Endothelial cell of hepatic sinusoid (primary cell): ENCODE results near the gene STAP1.
"Not testable (repeated sequence)": the region's sequence is repeated elsewhere in the genome, so short reads cannot be mapped to it uniquely, and the experiment has no call there.

ENCODE experiments used
- in situ Hi-C: cut with HindIII; loops from 2 replicates; pipeline ENCODE4 v1.10.0; 2017; ENCODE audit warnings: low sequenced_read_pairs

The STAP1 gene, protein sequence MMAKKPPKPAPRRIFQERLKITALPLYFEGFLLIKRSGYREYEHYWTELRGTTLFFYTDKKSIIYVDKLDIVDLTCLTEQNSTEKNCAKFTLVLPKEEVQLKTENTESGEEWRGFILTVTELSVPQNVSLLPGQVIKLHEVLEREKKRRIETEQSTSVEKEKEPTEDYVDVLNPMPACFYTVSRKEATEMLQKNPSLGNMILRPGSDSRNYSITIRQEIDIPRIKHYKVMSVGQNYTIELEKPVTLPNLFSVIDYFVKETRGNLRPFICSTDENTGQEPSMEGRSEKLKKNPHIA

GRCh38 chr4:67558493-67558892, at the start of gene STAP1:
Gene STAP1 (plus strand): TSS chr4:67558727. CDS start chr4:67558810, 83 bp downstream.
- in situ Hi-C loops: no loop called here

DNA sequence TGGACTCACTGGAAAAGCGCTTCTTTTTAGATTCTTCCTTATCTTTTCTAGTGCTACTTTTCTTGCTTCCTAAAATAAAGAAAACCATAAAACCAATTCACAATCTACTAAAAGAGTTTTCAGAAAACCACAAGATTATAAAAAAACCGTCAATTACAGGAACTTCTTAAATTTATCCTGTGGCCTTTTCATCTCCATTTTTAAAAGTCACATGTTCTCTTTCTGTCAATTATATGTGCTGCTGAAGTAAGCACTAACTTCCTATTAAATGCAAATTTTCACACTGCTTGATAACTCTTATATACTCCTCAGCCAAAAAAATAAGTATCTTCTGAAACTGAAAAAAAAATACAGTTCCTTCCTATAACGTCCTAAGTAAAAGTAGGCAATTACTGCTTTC, 46.0 kb upstream of the STAP1 start:
- in situ Hi-C loops: no loop called here

DNA sequence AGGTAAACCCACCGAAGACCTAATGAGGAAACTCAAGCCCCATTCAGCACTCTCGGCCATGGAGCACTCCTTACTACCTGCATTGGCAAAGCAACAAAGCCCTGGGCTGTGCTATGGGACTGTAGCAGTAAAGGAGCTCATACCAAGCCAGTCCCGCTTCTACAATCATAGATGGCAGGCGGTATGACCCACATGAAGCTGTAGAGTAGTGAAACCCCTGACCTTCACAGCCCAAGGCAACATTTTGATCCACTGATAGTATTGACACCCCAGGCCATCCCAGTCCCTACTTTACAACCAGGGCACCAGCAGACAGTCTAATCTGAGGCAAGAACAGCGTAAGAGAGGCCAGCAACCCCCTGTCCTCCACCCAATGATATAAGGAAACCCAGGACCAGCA, 38.4 kb upstream of the STAP1 start:
- in situ Hi-C loops: no loop called here

DNA sequence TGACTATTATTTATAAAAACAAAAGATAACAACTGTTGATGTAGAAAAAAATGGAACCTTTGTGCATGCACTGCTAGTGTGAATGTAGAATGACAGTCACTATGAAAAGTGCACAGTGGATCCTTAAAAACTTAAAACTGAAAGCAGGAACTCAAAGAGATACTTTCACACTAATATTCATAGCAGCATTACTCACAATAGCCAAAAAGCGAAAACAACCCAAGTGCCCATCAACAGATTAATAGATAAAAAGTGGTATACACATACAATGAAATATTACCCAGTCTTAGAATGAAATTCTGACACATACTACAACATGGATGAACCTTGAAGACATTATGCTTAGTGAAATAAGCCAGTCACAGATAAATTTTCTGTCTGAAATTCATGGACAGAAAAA, 37.0 kb upstream of the STAP1 start:
- in situ Hi-C loops: no loop called here

- in situ Hi-C loops: no loop called here
Measured at GRCh38 chr4:67522230-67522629, 36.3 kb upstream of the STAP1 start.

- in situ Hi-C loops: no loop called here
Measured at GRCh38 chr4:67522851-67523671, 35.5 kb upstream of the STAP1 start.

GRCh38 chr4:67524140-67524539, 34.4 kb upstream of the STAP1 start:
- in situ Hi-C loops: not testable (repeated sequence)

DNA sequence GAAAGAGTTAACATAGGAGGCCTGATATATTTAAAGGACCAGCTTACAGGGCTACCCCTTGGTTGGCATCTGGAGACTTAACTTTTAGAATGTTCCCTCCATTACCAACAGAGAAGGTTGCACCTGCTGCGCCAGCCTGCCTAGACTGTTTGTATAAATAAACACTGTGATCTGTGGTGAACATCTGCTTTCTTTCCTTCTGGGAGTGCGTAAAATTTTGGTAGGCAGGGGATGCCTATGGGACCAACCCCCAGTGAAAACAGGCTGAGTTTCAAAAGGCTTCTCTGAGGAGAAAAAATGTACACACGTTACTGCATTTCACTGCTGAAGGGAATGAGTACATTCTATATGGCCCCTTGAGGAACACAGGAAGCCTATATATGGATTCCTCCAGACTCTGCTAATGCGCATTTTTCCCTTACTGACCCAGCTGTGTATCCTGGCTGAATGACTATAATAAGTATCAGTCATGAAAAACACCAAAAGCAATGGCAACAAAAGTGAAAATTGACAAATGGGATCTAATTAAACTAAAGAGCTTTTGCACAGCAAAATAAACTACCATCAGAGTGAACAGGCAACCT, 27.1 kb upstream of the STAP1 start:
- in situ Hi-C loops: no loop called here

DNA sequence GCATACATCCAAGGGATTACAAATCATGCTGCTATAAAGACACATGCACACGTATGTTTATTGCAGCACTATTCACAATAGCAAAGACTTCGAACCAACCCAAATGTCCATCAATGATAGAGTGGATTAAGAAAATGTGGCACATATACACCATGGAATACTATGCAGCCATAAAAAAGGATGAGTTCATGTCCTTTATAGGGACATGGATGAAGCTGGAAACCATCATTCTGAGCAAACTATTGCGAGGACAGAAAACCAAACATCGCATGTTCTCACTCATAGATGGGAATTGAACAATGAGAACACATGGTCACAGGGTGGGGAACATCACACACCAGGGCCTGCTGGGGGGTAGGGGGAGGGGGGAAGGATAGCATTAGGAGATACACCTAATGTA, 26.1 kb upstream of the STAP1 start:
- in situ Hi-C loops: not testable (repeated sequence)

- in situ Hi-C loops: no loop called here
Measured at GRCh38 chr4:67533112-67533511, 25.4 kb upstream of the STAP1 start.

DNA sequence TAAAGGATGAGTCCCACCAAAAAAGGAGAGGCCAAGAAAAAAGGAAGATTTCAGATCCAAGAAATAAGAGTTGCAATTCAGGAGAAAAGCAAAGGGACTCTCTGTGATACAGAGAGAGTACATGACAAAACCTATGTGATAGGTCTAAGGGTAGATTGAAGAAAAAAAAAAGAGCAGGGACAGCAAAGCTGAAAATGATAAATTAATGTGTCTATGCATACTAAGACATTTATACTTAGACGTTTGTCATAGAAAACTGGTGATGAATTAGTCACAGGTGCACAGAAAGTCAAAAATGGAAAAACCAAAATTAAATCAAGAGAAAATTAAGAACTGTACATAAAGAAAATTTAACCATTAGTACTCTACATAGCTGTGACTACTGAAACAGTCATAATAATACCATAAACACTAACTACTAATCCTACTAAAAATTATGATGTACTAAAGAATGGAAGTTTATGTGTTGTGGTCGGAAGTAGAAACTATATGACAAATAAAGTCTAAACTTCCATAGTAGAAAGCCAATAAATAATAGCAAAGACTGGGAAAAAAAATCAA, 23.2 kb upstream of the STAP1 start:
- in situ Hi-C loops: no loop called here

DNA sequence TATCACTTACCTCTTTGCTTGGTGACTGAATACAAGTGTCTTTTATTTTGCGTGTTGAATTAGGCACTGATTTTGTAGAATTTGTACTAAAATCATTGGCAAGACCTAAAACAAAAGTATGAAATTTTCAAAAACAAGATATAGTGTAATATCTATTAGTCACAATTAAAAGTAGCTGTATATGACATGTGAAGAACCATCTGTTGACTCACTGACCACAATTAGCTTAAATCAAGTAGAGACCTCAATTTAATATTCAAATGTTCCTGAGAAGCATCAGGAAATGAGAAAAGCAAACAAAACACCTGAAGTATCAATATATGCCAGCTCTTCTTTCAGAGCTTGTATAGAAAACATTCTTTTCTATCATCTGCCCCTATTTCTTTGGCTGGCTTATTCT, 18.7 kb upstream of the STAP1 start:
- in situ Hi-C loops: no loop called here

GRCh38 chr4:67542076-67542475, 16.5 kb upstream of the STAP1 start:
- in situ Hi-C loops: no loop called here

- in situ Hi-C loops: no loop called here
Measured at GRCh38 chr4:67545199-67546003, 13.1 kb upstream of the STAP1 start, which contains the start of gene CENPC. Gene CENPC (minus strand): TSS chr4:67545503. CDS start chr4:67545355, 148 bp downstream.

GRCh38 chr4:67546004-67546356, 12.5 kb upstream of the STAP1 start:
- in situ Hi-C loops: no loop called here

DNA sequence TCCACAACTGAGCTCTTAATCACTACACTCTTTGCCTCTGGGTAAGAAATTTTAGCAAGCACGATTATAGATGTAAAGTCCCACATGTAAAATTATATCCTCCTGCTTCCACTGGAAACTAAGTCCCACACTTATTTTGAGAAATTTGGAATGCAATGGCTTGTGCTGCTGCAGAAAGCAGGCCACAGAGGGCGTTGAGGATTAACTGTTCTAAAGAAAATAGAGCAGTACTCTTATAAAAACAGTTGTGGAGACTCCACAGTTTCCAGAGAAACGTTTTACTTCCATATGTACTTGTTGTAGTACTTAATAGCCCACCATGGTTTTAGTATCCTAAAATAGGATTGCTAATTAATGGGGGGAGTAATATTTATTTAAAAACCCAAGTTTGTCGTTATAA, 11.6 kb upstream of the STAP1 start:
- in situ Hi-C loops: no loop called here

GRCh38 chr4:67549123-67549522, 9.4 kb upstream of the STAP1 start:
- in situ Hi-C loops: no loop called here

DNA sequence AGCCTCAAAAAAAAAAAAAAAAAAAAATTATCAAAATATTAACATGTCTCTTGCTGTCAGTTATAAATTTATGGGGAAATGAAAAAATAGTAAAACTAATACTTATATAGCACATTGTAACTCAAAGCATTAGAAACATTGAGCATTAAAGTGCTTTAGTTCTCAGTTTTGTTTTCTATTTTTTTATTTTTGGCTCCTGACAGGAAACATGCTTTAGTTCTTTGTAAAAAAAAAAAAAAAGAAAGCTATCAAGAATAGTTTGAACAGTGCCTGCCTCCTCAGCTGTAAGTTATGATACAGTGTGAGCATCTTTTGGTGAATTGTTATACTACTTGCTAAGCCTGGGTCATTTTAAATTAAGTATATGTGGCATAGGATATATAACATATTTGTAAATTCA, 8.1 kb upstream of the STAP1 start:
- in situ Hi-C loops: no loop called here

GRCh38 chr4:67550857-67551256, 7.7 kb upstream of the STAP1 start:
- in situ Hi-C loops: no loop called here

- in situ Hi-C loops: not testable (repeated sequence)
Measured at GRCh38 chr4:67552146-67552792, 6.3 kb upstream of the STAP1 start.
